Nephron (organoid): ENCODE data around the gene COX20.

Source experiments
- H3K27ac Mint-ChIP-seq, 3 experiments: 2 replicates each; pipeline ENCODE4 v1.8.0; 2020; ENCODE audit warnings: mixed read lengths in 3 of 3, mild to moderate bottlenecking in 2 of 3, moderate library complexity in 1 of 3
- H3K27me3 Mint-ChIP-seq: 2 replicates; pipeline ENCODE4 v1.8.0; 2021; ENCODE audit warnings: low read depth, mild to moderate bottlenecking, moderate library complexity, mixed read lengths
- H3K36me3 Mint-ChIP-seq: 2 replicates; pipeline ENCODE4 v1.8.0; 2020; ENCODE audit warnings: low read depth, mixed read lengths
- H3K4me1 Mint-ChIP-seq: 2 replicates; pipeline ENCODE4 v1.8.0; 2020; ENCODE audit warnings: mixed read lengths
- H3K4me3 Mint-ChIP-seq, 3 experiments: 2 replicates each; pipeline ENCODE4 v1.8.0; 2020; ENCODE audit warnings: mild to moderate bottlenecking in 3 of 3, mixed read lengths in 3 of 3, moderate library complexity in 2 of 3
- H3K9me3 Mint-ChIP-seq: 2 replicates; pipeline ENCODE4 v1.8.0; 2020; ENCODE audit warnings: mixed read lengths
- CTCF ChIP-seq, 3 experiments: fragments of 200-600 bp; sonication (generic); IDR thresholded peaks; one replicate each; pipeline ENCODE4 v1.5.0; 2021; ENCODE audit warnings: antibody characterized with exemption in 3 of 3; ENCODE audit not compliant: unreplicated experiment in 3 of 3

The COX20 gene

GRCh38 chr1:244835276-244836134 is at the start of gene COX20:
TSS of gene COX20 (plus strand) at chr1:244835658. CDS start at chr1:244835715, 57 bp downstream.
- Mint-ChIP-seq H3K36me3 (peaks cover 29% of the 10 kb centered on the region), H3K27ac (peak within 1 kb of the TSS; percentile 100), H3K4me1 (peaks cover 41% of the 10 kb centered on the region), H3K27me3 (no peaks in the 10 kb centered on the region), H3K9me3 (no peaks in the 10 kb centered on the region), H3K4me3 (peak within 1 kb of the TSS; percentile 89 to 97 (median 95))
- no peak for TF ChIP-seq CTCF (IDR thresholded peaks at IDR 0.05; ENCODE audit: unreplicated experiment in 3 of 3)

GRCh38 chr1:244788493-244789275 is 46.8 kb upstream of the COX20 start:
- no peaks in the 10 kb centered on the region for H3K9me3 Mint-ChIP-seq
- H3K4me3 Mint-ChIP-seq, result no peak overlapping the region
- peaks cover 9% of the 10 kb centered on the region for H3K27me3 Mint-ChIP-seq
- no peak overlapping the region for H3K27ac Mint-ChIP-seq
- no peaks in the 10 kb centered on the region for H3K4me1 Mint-ChIP-seq
- no peak for TF ChIP-seq CTCF (IDR thresholded peaks at IDR 0.05; ENCODE audit: unreplicated experiment in 3 of 3)
- no peaks in the 10 kb centered on the region for H3K36me3 Mint-ChIP-seq

GRCh38 chr1:244789276-244789580 is 46.2 kb upstream of the COX20 start:
- Mint-ChIP-seq H3K9me3 (no peaks in the 10 kb centered on the region), H3K27me3 (peaks cover 9% of the 10 kb centered on the region), H3K27ac (no peak overlapping the region), H3K4me1 (no peaks in the 10 kb centered on the region), H3K4me3 (no peak overlapping the region), H3K36me3 (no peaks in the 10 kb centered on the region)
- no peak for TF ChIP-seq CTCF (IDR thresholded peaks at IDR 0.05; ENCODE audit: unreplicated experiment in 3 of 3)

- TF ChIP-seq CTCF (IDR thresholded peaks at IDR 0.05; ENCODE audit: unreplicated experiment in 3 of 3), result no peak
- no peaks in the 10 kb centered on the region for H3K9me3 Mint-ChIP-seq
- H3K36me3 Mint-ChIP-seq, result no peaks in the 10 kb centered on the region
- H3K27me3 Mint-ChIP-seq, result peaks cover 9% of the 10 kb centered on the region
- no peaks in the 10 kb centered on the region for H3K4me1 Mint-ChIP-seq
- H3K27ac Mint-ChIP-seq, result no peak overlapping the region
- no peak overlapping the region for H3K4me3 Mint-ChIP-seq
These were observed 45.7 kb upstream of the COX20 start for GRCh38 chr1:244789731-244790130.

GRCh38 chr1:244791061-244791460 is 44.4 kb upstream of the COX20 start:
- TF ChIP-seq CTCF (IDR thresholded peaks at IDR 0.05; ENCODE audit: unreplicated experiment in 3 of 3), result no peak
- no peaks in the 10 kb centered on the region for H3K4me1 Mint-ChIP-seq
- H3K27me3 Mint-ChIP-seq, result peaks cover 9% of the 10 kb centered on the region
- no peak overlapping the region for H3K27ac Mint-ChIP-seq
- H3K4me3 Mint-ChIP-seq, result no peak overlapping the region
- no peaks in the 10 kb centered on the region for H3K36me3 Mint-ChIP-seq
- H3K9me3 Mint-ChIP-seq, result no peaks in the 10 kb centered on the region
